HCT116 (cell line): Measurements from ENCODE around the gene BCAS4. TPM values are rescaled to one million over a fixed set of nuclear protein-coding genes. Genes with fewer than 3 reads are reported as not detected.
"Not testable (repeated sequence)": the region's sequence is repeated elsewhere in the genome, so short reads cannot be mapped to it uniquely, and the experiment has no call there.

Experiments used
- ATAC-seq: fragments of 200-7000 bp; cut with Tn5 transposase; 2 replicates; pipeline ENCODE4 v1.9.1; 2020; ENCODE audit warnings: mild to moderate bottlenecking, moderate library complexity
- BruUV-seq: library from RNA; stranded (reverse); fragments of 400-500 nt; replicated peaks from 2 replicates; lab custom pipeline; 2021; lab: Mats Ljungman, UMichigan
- CTCF ChIA-PET: fragments of 300-600 bp; sonication (Branson Sonifier 250); formaldehyde crosslinking; loops from one replicate; lab custom pipeline; 2021; ENCODE audit warnings: antibody characterized with exemption; lab: Charles Lee
- POLR2A ChIA-PET: fragments of 300-600, 350-600 bp; sonication (Branson Sonifier 250); formaldehyde crosslinking; loops from one replicate; lab custom pipeline; 2021; ENCODE audit warnings: antibody characterized with exemption; lab: Charles Lee
- RAD21 ChIA-PET, 2 experiments: fragments of 300-600 bp; sonication (Branson Sonifier 250); formaldehyde crosslinking; loops; one replicate each; lab custom pipeline; 2023; ENCODE audit warnings: low total read pairs in 2 of 2; ENCODE audit not compliant: uncharacterized antibody in 2 of 2, unreplicated experiment in 2 of 2, low non-redundant PET in 1 of 2; lab: Charles Lee
- DNase-seq: peaks from one replicate; pipeline ENCODE4 v3.0.0-alpha.2; 2010; ENCODE audit warnings: low read depth, low spot score
- H2AFZ ChIP-seq: fragments of 200-600 bp; shearing (Covaris generic), sonication (generic); 2 replicates; pipeline ENCODE4 v1.6.1; 2017; ENCODE audit warnings: low read depth, mixed run types, mixed read lengths, antibody characterized with exemption, low read length; ENCODE audit not compliant: poor library complexity, severe bottlenecking
- H3K27ac ChIP-seq: 2 replicates; pipeline ENCODE4 v1.5.1; 2012; ENCODE audit warnings: low read depth, low read length
- H3K27me3 ChIP-seq: fragments of 200-600 bp; sonication (generic); 2 replicates; pipeline ENCODE4 v1.6.1; 2016; ENCODE audit warnings: mixed run types, low read length, mixed read lengths; ENCODE audit not compliant: insufficient read depth
- H3K36me3 ChIP-seq, 2 experiments: fragments of 200-500 bp in 1 of 2; fragments of 200-600 bp in 1 of 2; sonication (Bioruptor generic) in 1 of 2; sonication (generic) in 1 of 2; 2 replicates each; pipeline versions ENCODE4 v1.5.1 to v1.6.1; 2014 to 2016; ENCODE audit warnings: low read length in 2 of 2, inconsistent platforms in 1 of 2, mixed read lengths in 1 of 2, mixed run types in 1 of 2; ENCODE audit not compliant: insufficient read depth in 2 of 2, control insufficient read depth in 1 of 2
- H3K4me1 ChIP-seq, 2 experiments: fragments of 200-600 bp in 1 of 2; sonication (generic) in 1 of 2; 2 replicates each; pipeline versions ENCODE4 v1.5.1 to v1.6.1; 2012 to 2017; ENCODE audit warnings: low read length in 2 of 2, inconsistent platforms in 1 of 2, mild to moderate bottlenecking in 1 of 2, mixed read lengths in 1 of 2, mixed run types in 1 of 2, moderate library complexity in 1 of 2; ENCODE audit not compliant: insufficient read depth in 2 of 2, control insufficient read depth in 1 of 2
- H3K4me2 ChIP-seq: fragments of 200-600 bp; sonication (generic); 2 replicates; pipeline ENCODE4 v1.6.1; 2017; ENCODE audit warnings: mixed run types, low read length, mixed read lengths
- H3K4me3 ChIP-seq, 2 experiments: fragments of 200-600 bp in 1 of 2; sonication (generic) in 1 of 2; replicated peaks in 1 of 2; 2 replicates each; pipeline ENCODE4 v1.5.1; 2011 to 2016; ENCODE audit warnings: low read length in 2 of 2, control low read depth in 1 of 2, low read depth in 1 of 2, mild to moderate bottlenecking in 1 of 2, mixed read lengths in 1 of 2, mixed run types in 1 of 2
- H3K79me2 ChIP-seq: fragments of 200-600 bp; sonication (generic); 2 replicates; pipeline ENCODE4 v1.6.1; 2017; ENCODE audit warnings: mild to moderate bottlenecking, mixed run types, low read length, moderate library complexity, mixed read lengths; ENCODE audit not compliant: insufficient read depth
- H3K9ac ChIP-seq: fragments of 200-600 bp; sonication (generic); 2 replicates; pipeline ENCODE4 v1.6.1; 2016; ENCODE audit warnings: low read length, mixed read lengths
- H3K9me2 ChIP-seq: fragments of 200-600 bp; sonication (generic), shearing (Covaris generic); 2 replicates; pipeline ENCODE4 v1.6.1; 2017; ENCODE audit warnings: mixed run types, mild to moderate bottlenecking, moderate library complexity; ENCODE audit not compliant: insufficient read depth
- H3K9me3 ChIP-seq, 2 experiments: fragments of 200-500 bp in 1 of 2; fragments of 200-600 bp in 1 of 2; sonication (Bioruptor generic) in 1 of 2; sonication (generic) in 1 of 2; 2 replicates each; pipeline ENCODE4 v1.6.1; 2014 to 2017; ENCODE audit warnings: low read length in 2 of 2, mixed read lengths in 2 of 2, inconsistent platforms in 1 of 2, low read depth in 1 of 2, mild to moderate bottlenecking in 1 of 2, mixed run types in 1 of 2, moderate library complexity in 1 of 2; ENCODE audit not compliant: control insufficient read depth in 1 of 2, insufficient read depth in 1 of 2
- H4K20me1 ChIP-seq: fragments of 200-600 bp; sonication (generic), shearing (Covaris generic); 2 replicates; pipeline ENCODE4 v1.6.1; 2017; ENCODE audit warnings: mixed run types, mild to moderate bottlenecking, moderate library complexity; ENCODE audit not compliant: insufficient read depth
- CEBPB ChIP-seq: IDR thresholded peaks from 2 replicates; pipeline ENCODE4 v1.6.1; 2012; ENCODE audit warnings: low read depth
- EGR1 ChIP-seq: IDR thresholded peaks from 2 replicates; pipeline ENCODE4 v1.6.1; 2012; ENCODE audit warnings: low read depth
- ELF1 ChIP-seq: IDR thresholded peaks from 2 replicates; pipeline ENCODE4 v1.6.1; 2012; ENCODE audit warnings: low read depth, borderline replicate concordance
- EZH2 ChIP-seq: fragments of 200-600 bp; sonication (generic); IDR thresholded peaks from 2 replicates; pipeline ENCODE4 v1.6.1; 2017; ENCODE audit warnings: antibody characterized with exemption, mixed run types
- JUND ChIP-seq: IDR thresholded peaks from 2 replicates; pipeline ENCODE4 v1.6.1; 2012
- POLR2AphosphoS5 ChIP-seq: IDR thresholded peaks from 2 replicates; pipeline ENCODE4 v1.6.1; 2011; ENCODE audit warnings: mild to moderate bottlenecking, low read depth, low read length, moderate library complexity
- RAD21 ChIP-seq: IDR thresholded peaks from 2 replicates; pipeline ENCODE4 v1.6.1; 2012; ENCODE audit warnings: low read depth, mild to moderate bottlenecking
- SIN3A ChIP-seq: IDR thresholded peaks from 2 replicates; pipeline ENCODE4 v1.6.1; 2012; ENCODE audit warnings: low read depth
- intact Hi-C: fragments of 100-400 bp; cut with micrococcal nuclease; formaldehyde crosslinking; loops from 2 replicates; pipeline ENCODE4 v1.10.0; 2022
- total RNA-seq: library from RNA; stranded (reverse); gene quantifications from one replicate; pipeline ENCODE4 v1.2.1, GENCODE V29; 2021; ENCODE audit not compliant: unreplicated experiment

The BCAS4 gene
- total RNA-seq, 1 experiment from 2014 or later = 18.9 TPM

GRCh38 chr20:50879649-50880550 lies 85.0 kb downstream of the BCAS4 start (continued):
- TF ChIP-seq EZH2 (no peak), ELF1 (no peak), JUND (no peak), EGR1 (no peak), SIN3A (no peak), CEBPB (no peak), RAD21 (no peak), POLR2AphosphoS5 (no peak)

- H3K9ac ChIP-seq, ATAC-seq, CTCF ChIA-PET, H3K27ac ChIP-seq, H3K4me3 ChIP-seq, H3K9me2 ChIP-seq, DNase-seq, H3K9me3 ChIP-seq, H2AFZ ChIP-seq, POLR2A ChIA-PET, H3K27me3 ChIP-seq, H3K4me2 ChIP-seq, H3K4me1 ChIP-seq, BruUV-seq, RAD21 ChIA-PET, H4K20me1 ChIP-seq, intact Hi-C loops, H3K36me3 ChIP-seq, H3K79me2 ChIP-seq: not testable (repeated sequence)
These were observed 87.0 kb downstream of the BCAS4 start for GRCh38 chr20:50881759-50882424.
